Activated CD8-positive, alpha-beta memory T cell treated with anti-CD3 and anti-CD28 coated beads for 4 hours (primary cell): ENCODE data around the gene ATP7A.
"Not testable (repeated sequence)": the region's sequence is repeated elsewhere in the genome, so short reads cannot be mapped to it uniquely, and the experiment has no call there.

Source experiments
- DNase-seq, 2 donors: peaks; one replicate each; pipeline ENCODE4 v3.0.0-alpha.2; 2020; ENCODE audit warnings: low read depth in 2 of 2

Gene ATP7A

GRCh38 chrX:78037881-78038280 is 127.4 kb downstream of the ATP7A start:
- no peak for DNase-seq

- DNase-seq, result no peak
Observed at GRCh38 chrX:78042601-78043000, 132.1 kb downstream of the ATP7A start.

- no peak for DNase-seq
Observed at GRCh38 chrX:78046362-78046761, 135.9 kb downstream of the ATP7A start.

GRCh38 chrX:78048052-78048451 is 137.6 kb downstream of the ATP7A start:
- DNase-seq, result no peak

DNA sequence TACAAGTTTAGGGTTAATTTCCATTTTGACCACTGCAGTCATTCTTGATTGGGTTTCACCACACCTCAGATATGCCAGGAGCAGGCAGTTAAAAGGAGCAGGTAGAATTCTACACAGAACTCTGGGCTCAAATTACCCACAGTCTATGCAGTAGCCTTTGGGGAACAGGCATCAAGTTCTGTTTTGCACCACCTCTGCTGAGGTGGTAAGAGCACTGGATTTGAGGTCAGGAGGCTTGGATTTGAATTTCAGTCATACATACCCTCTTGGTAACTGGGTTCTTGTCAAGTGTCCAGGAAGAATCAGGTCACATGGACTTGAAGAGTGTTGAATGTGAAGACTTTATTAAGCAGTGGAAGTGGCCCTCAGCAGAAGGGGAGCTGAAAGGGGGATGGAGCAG is 153.2 kb downstream of the ATP7A start:
- no peak for DNase-seq

- no peak for DNase-seq
Observed at GRCh38 chrX:78064152-78064551, 153.7 kb downstream of the ATP7A start.

GRCh38 chrX:78064698-78065601 is 154.5 kb downstream of the ATP7A start:
- DNase-seq, result not testable (repeated sequence)

GRCh38 chrX:78066110-78066509 is 155.6 kb downstream of the ATP7A start:
- no peak for DNase-seq

- DNase-seq, result no peak
Observed at GRCh38 chrX:78071331-78071730, 160.8 kb downstream of the ATP7A start.

DNA sequence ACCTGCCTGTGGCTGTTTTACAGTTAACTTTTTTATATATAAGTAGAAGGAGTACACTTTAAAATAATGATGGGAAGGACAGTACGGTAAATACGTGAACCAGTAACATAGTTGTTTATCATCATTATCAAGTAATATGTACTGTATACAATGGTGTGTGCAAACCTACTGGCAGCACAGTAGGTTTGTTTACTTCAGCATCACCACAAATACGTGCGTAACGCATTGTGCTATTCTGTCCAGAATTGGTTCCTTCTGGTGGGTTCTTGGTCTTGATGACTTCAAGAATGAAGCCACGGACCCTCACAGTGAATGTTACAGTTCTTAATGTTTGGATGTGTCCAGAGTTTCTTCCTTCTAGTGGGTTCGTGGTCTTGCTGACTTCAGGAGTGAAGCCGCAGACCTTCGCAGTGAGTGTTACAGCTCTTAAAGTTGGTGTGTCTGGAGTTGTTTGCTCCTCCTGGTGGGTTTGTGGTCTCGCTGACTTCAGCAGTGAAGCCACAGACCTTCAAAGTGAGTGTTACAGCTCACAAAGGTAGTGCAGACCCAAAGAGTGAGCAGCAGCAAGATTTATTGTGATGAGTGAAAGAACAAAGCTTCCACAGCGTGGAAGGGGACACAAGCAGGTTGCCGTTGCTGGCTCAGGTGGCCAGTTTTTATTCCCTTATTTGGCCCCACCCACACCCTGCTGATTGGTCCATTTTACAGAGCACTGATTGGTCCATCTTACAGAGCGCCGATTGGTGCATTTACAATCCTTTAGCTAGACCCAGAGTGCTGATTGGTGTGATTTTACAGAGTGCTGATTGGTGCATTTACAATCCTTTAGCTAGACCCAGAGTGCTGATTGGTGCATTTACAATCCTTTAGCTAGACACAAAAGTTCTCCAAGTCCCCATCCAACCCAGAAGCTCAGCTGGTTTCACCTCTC is 162.9 kb downstream of the ATP7A start:
- peak; percentile 7 to 13 for DNase-seq

DNA sequence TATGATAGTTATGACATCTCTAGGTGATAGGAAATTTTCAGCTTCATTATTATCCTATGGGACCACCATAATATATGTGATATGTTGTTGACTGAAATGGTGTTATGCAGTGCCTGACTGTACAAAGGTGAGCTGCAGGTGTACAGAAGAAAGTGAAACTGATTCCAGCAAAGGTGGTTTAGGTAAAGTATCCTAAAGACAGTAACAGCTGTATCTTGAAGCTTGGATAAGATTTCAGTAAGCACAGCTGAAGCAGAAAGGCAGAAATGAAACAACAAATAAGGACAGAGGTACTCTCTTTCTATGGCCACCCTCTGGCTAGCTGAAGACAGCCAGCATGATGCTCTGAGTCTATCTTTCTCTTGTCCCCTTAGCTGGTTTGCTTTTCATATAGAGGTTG is 163.6 kb downstream of the ATP7A start:
- no peak for DNase-seq

DNA sequence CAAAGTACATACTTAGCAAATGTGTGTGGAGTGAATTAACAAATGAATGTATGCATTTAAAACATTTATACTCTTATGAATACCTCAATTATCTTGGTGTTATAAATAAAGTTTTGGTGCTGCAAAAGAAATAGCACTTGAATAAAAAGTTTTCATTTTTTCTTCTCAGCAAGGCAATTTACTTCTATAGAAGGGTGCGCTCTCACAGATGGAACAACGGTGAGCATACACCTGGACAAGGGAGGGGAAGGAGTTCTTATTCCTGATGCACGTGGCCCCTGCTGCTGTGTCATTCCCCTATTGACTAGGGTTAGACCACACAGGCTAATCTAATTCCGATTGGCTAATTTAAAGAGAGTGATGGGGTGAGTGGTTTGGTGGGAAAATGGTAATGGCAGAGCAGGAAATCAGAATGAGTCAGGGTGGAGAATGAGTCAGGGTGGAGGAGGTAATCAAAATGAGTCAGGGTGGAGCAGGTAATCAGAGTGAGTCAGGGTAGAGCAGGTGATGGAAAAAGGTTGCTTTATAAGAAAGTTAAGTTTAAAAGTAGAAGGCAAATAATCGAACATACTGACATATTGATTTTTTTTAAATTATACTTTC is 165.4 kb downstream of the ATP7A start:
- DNase-seq, result no peak

- DNase-seq, result not testable (repeated sequence)
Observed at GRCh38 chrX:78081413-78081812, 170.9 kb downstream of the ATP7A start.

DNA sequence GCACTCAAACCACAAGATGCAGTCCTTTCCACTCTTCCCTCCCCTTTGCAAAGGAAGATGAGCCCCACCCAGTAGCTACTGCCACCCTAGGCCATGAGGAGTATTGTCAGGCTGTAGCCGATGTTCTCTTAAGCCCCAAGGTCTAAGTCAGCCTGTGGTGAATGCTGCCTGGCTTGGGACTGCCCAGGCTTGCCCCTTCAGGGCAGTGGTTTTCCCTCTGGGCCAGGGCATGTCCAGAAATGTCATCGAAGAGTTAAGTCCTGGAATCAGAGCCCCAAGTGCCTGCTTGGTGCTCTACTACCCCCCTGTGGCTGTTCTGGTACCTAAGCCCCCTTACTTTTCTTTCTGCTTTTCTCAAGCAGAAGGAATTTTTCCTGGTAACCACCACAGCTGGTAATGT is 181.8 kb downstream of the ATP7A start:
- no peak for DNase-seq

DNA sequence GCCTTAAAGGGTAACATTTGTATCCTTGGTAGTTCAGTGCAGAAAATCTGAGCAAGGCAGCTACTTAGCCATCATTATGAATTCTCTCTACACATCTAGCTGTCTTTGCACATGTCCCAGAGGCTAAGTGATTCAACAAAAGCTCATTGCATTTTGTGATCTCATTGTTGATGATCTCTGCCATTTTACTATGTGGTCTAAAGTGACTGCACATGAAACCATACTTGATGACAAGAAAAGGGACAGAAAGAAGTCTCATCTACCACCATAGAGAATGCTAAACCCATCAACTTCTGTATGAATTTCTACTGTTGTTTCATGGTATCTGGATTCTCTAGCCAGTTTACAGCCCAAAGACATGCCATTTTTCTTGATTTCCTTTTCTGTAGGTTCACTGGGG is 187.6 kb downstream of the ATP7A start:
- no peak for DNase-seq
